ENCODE results near the gene OR2M3.
"Not testable (repeated sequence)": the region's sequence is repeated elsewhere in the genome, so short reads cannot be mapped to it uniquely, and the experiment has no call there.

Gene OR2M3, protein sequence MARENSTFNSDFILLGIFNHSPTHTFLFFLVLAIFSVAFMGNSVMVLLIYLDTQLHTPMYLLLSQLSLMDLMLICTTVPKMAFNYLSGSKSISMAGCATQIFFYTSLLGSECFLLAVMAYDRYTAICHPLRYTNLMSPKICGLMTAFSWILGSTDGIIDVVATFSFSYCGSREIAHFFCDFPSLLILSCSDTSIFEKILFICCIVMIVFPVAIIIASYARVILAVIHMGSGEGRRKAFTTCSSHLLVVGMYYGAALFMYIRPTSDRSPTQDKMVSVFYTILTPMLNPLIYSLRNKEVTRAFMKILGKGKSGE

GRCh38 chr1:248196965-248197364 is at the start of gene OR2M3:
OR2M3 (plus strand) TSS chr1:248197265; CDS start chr1:248203068, 5,803 bp downstream.
- DNase-seq = no peak

DNA sequence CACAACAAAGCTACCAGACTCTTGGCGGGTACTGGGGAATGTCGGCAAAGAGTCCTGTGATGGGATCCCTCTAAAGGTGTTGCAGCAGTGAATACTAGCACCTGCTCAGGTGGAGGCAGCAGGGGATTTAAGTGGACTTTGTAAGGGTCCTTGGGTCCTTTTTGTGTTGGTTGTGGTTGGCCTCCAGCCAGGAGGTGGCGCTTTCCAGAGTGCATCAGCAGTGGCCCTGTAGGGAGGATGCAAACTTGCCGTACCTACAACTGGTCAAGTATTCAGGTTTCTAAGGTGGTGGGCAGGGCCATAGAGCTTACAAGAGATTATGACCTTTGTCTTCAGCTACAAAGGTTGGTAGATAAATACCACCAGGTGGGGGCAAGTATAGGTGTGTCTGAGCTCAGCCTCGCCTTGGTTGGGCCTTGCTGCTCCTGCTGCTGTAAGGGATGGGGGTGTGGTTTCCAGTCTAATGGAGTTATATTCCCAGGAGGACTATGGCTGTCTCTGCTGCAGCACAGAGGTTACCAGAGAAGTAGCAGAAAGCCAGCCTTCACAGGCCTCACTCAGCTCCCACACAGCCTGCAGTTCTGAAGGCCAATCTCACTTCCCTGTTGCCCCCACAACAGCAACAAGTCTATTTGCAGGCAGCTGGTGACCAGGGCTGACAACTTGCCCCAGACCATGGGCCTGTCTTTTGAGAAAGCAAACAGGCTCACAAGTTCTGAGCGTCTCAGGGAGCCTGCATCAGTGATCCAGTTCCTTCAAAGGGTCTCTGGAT is 44.8 kb upstream of the OR2M3 start:
- DNase-seq = no peak

DNA sequence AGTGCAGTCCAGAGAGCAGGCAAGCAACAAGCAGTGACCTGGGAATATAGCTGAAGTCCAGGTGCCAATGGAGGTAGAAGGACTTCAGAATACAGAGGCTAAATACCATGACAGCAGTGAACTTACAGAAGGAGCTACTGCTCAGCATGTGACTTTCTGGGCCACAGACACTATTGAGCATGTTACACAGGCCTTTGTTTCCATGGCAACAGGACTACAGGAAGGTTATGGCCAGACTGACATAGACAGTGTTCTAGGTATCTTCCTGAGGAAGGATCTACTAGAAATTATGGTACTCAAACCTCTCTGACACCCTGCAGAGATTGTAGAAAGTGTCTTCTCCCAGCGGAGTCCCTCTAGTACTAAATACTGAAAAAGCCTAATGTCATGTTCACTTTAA is 41.1 kb upstream of the OR2M3 start:
- DNase-seq = no peak

DNA sequence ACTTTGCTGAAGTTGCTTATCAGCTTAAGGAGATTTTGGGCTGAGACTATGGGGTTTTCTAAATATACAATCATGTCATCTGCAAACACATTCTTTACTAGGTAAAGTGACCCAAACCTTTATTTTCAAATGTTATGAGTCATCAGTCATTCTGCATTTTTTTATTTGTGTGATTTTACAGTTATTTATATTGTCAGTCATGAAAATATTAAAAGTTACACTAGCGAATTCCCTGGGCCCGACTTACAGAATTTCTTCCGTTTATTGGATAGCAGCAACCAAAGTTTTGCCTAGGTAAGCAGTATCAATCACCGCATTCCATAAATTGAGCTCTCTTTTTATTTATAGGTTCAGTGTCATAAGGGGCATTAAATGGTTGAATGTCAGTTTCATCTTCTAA is 38.3 kb upstream of the OR2M3 start:
- DNase-seq = no peak

DNA sequence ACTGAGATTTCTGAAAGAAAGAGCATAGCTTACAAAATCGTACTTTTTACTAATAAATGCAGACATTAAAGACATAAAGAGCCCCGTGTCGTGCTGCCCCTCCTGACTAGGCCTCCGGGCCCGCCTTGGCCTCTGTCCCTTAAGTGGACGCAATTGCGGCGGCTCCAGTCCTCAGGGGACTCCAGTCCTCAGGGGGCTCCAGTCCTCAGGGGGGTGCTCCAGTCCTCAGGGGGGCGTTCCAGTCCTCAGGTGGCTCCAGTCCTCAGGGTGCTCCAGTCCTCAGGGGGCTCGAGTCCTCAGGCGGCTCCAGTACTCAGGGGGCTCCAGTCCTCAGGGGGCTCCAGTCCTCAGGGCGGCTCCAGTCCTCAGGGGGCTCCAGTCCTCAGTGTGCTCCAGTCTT is 33.0 kb upstream of the OR2M3 start:
- DNase-seq = no peak

- no peak for DNase-seq
Measured at GRCh38 chr1:248165186-248165585, 31.9 kb upstream of the OR2M3 start.

DNA sequence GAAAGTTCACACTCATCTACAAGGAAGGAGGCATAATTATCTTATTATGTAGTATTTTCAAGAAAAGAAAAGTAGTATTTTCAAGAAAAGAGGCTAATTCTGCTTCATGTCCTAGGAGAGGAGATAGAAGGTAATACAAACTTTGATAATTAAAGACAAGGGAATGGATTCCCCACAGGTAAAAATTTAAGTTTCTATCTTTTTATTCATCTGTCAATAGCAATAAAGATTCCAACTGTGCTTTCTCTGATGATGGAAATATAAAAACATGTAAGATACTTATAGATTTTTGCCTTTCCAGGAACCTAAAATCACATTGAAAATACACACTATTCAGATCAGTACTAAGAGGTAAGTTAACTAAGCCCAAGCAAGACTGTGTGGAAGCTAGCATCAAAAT is 22.5 kb upstream of the OR2M3 start, which contains the start of gene OR2M2:
Gene OR2M2, plus strand, starts transcription at position 301 of the 400 bp plus-strand sequence. CDS start 5,165 bp downstream, outside the sequence.
- no peak for DNase-seq

- no peak for DNase-seq
Measured at GRCh38 chr1:248183996-248184395, 13.1 kb upstream of the OR2M3 start.

DNA sequence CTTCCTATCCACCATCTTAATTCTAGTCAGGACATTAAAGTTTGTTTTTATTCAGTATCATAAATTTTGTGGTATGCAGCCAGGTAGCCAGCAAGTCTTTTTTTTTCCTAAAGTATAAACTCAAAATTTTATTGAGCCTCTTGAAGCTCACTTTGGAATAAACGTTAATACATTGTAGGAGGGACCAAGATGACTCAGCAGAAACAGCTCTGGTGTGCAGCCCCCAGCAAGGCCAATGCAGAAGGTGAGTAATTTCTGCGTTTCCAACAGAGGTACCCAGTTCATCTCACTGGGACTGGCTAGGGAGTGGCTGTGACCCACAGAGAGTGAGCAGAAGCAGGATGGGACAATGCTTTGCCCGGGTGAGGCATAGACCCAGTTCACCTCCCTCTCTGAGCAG is 9.7 kb upstream of the OR2M3 start:
- no peak for DNase-seq

- no peak for DNase-seq
Measured at GRCh38 chr1:248189026-248189425, 8.0 kb upstream of the OR2M3 start.

GRCh38 chr1:248194117-248194516 is 2.9 kb upstream of the OR2M3 start:
- DNase-seq = no peak

- no peak for DNase-seq
Measured at GRCh38 chr1:248215880-248216279, 18.8 kb downstream of the OR2M3 start.

DNA sequence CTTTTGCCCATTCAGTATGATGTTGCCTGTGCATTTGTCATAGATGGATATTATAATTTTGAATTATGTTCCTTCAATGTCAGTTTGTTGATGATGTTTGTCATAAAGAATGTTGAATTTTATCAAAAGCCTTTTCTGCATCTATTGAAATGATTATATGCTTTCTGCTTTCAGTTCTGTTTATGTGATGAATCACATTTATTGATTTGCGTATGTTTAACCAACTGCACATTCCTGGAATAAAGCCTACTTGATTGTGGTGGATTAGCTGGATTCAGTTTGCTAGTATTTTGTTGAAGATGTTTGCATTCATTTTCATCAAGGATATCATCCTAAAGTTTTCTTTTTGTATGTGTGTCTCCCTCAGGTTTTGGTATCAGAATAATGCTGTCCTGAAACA is 28.5 kb downstream of the OR2M3 start:
- no peak for DNase-seq

DNA sequence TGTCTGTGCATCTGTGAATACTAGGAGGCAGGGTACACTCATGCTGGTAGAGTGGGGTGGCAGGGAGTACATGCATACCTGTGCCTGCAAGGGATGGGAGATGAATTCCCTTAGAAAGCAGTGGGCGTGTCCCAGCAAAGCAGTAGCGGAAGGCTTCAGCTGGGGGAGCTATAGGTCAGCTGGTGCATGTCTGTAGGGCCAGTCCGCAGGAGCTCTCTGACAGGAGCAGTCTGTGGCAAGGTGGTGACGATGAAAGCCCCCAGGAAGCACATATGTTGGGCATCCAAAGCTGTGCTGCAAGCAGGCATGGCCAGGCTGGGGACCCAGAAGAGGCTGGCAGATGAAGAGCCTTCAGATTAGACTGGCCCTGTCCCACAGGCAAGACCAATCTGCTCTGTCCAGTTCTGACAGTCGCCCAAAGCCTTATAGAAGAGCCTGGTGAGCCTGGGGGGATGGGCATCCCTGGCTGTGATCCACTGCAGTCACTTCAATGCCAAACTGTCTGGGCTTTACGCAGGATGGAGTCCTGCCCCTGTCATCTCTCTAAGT is 32.4 kb downstream of the OR2M3 start:
- DNase-seq = no peak

DNA sequence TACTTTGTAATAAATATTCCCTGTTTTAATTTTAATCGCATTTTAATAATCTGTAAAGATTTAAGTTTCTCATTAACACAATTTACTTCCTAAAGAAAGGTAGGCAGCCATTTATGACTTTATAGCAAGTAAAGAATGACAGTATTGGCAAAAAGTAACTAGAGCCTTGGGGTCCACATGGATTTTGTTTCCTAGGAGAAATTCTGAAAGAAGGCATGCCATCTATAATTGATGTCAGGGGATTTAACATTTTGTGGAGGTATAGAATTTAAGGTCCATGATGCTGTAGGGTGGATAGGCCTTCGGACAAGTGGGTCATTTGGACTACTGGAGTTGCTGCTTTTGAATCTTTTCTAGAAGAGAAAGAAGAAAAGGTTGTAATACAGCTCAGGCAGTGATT is 34.1 kb downstream of the OR2M3 start, which contains the start of gene OR2M4:
Gene OR2M4, plus strand, starts transcription at position 301 of the 400 bp plus-strand sequence. CDS start 7,512 bp downstream, outside the sequence.
- no peak for DNase-seq

DNA sequence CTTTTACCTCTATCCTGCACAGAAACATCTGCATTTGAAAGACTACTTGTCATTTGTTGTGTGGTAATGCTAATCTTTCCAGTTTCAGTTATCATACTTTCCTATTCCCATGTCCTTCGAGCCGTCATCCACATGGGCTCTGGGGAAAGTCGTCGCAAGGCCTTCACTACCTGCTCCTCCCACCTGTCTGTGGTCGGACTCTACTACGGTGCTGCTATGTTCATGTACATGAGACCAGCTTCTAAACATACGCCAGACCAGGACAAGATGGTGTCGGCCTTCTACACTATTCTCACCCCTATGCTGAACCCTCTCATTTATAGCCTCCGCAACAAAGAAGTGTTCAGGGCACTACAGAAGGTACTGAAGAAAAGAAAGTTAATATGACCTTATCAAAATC is 42.4 kb downstream of the OR2M3 start:
- no peak for DNase-seq

- peak in 7 of 14 donors; percentile 1 to 52 (median 20) for DNase-seq
Measured at GRCh38 chr1:248243204-248243603, 46.1 kb downstream of the OR2M3 start.

DNA sequence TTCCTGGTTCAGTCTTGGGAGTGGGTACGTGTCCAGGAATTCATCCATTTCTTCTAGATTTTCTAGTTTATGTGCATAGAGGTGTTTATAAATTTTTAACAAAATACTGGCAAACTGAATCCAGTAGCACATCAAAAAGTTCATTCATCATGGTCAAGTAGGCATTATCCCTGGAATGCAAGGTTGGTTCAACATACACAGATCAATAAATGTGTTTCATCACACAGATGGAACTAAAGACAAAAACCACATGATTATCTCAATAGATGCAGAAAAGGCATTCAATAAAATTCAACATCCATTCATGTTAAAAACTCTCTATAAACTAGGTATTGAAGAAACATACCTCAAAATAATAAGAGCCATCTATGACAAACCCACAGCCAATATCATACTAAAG is 62.2 kb downstream of the OR2M3 start:
- not testable (repeated sequence) for DNase-seq

All from C1 segment of cervical spinal cord (tissue), 14 donors.